CD4-positive, alpha-beta T cell treated with Interleukin-4 for 1 hour (primary cell): Measurements from ENCODE around the gene SEZ6L2.
"Not testable (repeated sequence)": the region's sequence is repeated elsewhere in the genome, so short reads cannot be mapped to it uniquely, and the experiment has no call there.

Experiments
- DNase-seq, 2 donors: peaks; one replicate each; pipeline ENCODE4 v3.0.0-alpha.2; 2020 to 2022

Gene SEZ6L2

GRCh38 chr16:29849505-29849904 is 49.8 kb downstream of the SEZ6L2 start:
- no peak for DNase-seq

- peak; percentile 81 to 82 for DNase-seq
These were observed 50.7 kb downstream of the SEZ6L2 start for GRCh38 chr16:29848420-29849297.

GRCh38 chr16:29845656-29846055 is 53.7 kb downstream of the SEZ6L2 start:
- no peak for DNase-seq

GRCh38 chr16:29844575-29845331 is 54.6 kb downstream of the SEZ6L2 start:
- no peak for DNase-seq

- no peak for DNase-seq
These were observed 55.4 kb downstream of the SEZ6L2 start for GRCh38 chr16:29843931-29844330.

GRCh38 chr16:29842732-29843346 is 56.5 kb downstream of the SEZ6L2 start:
- no peak for DNase-seq

- no peak for DNase-seq
These were observed 57.7 kb downstream of the SEZ6L2 start for GRCh38 chr16:29841631-29842030.

- no peak for DNase-seq
These were observed 59.1 kb downstream of the SEZ6L2 start for GRCh38 chr16:29840240-29840639.

GRCh38 chr16:29839822-29840221 is 59.5 kb downstream of the SEZ6L2 start:
- DNase-seq, result no peak

- DNase-seq, result no peak
These were observed 61.5 kb downstream of the SEZ6L2 start for GRCh38 chr16:29837841-29838240.

- DNase-seq, result no peak
These were observed 62.7 kb downstream of the SEZ6L2 start for GRCh38 chr16:29836623-29837022.

- no peak for DNase-seq
These were observed 63.4 kb downstream of the SEZ6L2 start for GRCh38 chr16:29835926-29836325.

- no peak for DNase-seq
These were observed 65.3 kb downstream of the SEZ6L2 start for GRCh38 chr16:29834079-29834478.

GRCh38 chr16:29833219-29833618 is 66.1 kb downstream of the SEZ6L2 start:
- not testable (repeated sequence) for DNase-seq

GRCh38 chr16:29831490-29831889 is 67.9 kb downstream of the SEZ6L2 start:
- no peak for DNase-seq

- DNase-seq, result no peak
These were observed 68.6 kb downstream of the SEZ6L2 start for GRCh38 chr16:29830774-29831173.

GRCh38 chr16:29826342-29826695 is 73.0 kb downstream of the SEZ6L2 start:
- DNase-seq, result no peak

- DNase-seq, result peak in 1 of 2 donors; percentile 37
These were observed 74.0 kb downstream of the SEZ6L2 start for GRCh38 chr16:29825145-29826044.

GRCh38 chr16:29824589-29825144 is 74.7 kb downstream of the SEZ6L2 start:
- DNase-seq, result no peak

GRCh38 chr16:29821643-29822115 is 77.7 kb downstream of the SEZ6L2 start:
- DNase-seq, result no peak
